Lower lobe of right lung (tissue), 2 donors: ENCODE data around the gene CCDC194. TPM values are rescaled to one million over a fixed set of nuclear protein-coding genes. Genes with fewer than 3 reads are reported as not detected.
"Not testable (repeated sequence)": the region's sequence is repeated elsewhere in the genome, so short reads cannot be mapped to it uniquely, and the experiment has no call there.

Experiments
- ATAC-seq, 2 donors: fragments of 200-7000 bp; cut with Tn5 transposase; one replicate each; pipeline ENCODE4 v1.9.1; 2020 to 2022; ENCODE audit warnings: mild to moderate bottlenecking in 2 of 2, moderate library complexity in 2 of 2
- DNase-seq: peaks from one replicate; pipeline ENCODE4 v3.0.0-alpha.2; 2020
- H3K27ac ChIP-seq: fragments of 200-600 bp; one replicate; pipeline ENCODE4 v1.8.0; 2022
- H3K27me3 ChIP-seq: fragments of 200-600 bp; one replicate; pipeline ENCODE4 v1.8.0; 2022; ENCODE audit warnings: low read depth
- H3K36me3 ChIP-seq: fragments of 200-600 bp; one replicate; pipeline ENCODE4 v1.8.0; 2022; ENCODE audit warnings: mild to moderate bottlenecking
- H3K4me1 ChIP-seq: fragments of 200-600 bp; one replicate; pipeline ENCODE4 v1.8.0; 2022
- H3K4me3 ChIP-seq: fragments of 200-600 bp; one replicate; pipeline ENCODE4 v1.8.0; 2022; ENCODE audit warnings: mild to moderate bottlenecking
- H3K9me3 ChIP-seq: fragments of 200-600 bp; one replicate; pipeline ENCODE4 v1.8.0; 2022
- intact Hi-C: fragments of 100-400 bp; cut with DNase I; formaldehyde crosslinking; loops from one replicate; pipeline ENCODE4 v1.11.0; 2022
- total RNA-seq: library from RNA; stranded (reverse); fragmentation: NEBNext Ultra II Directional; extraction: Animal tissue kit (Norgen Biotek cat#: 25700); gene quantifications from one replicate; pipeline ENCODE4 v1.2.1, GENCODE V29; 2021
- TF ChIP-seq, protein P1 (sequence below): fragments of 200-600 bp; IDR thresholded peaks from one replicate; pipeline ENCODE4 v1.8.0; 2022; ENCODE audit warnings: antibody characterized with exemption, mild to moderate bottlenecking
- donor health status: DM: no; HTN: yes; CAD: no; lungs with severe emphysema.

Gene CCDC194
- total RNA-seq, 1 donor from 2014 or later: 1.5 TPM

DNA sequence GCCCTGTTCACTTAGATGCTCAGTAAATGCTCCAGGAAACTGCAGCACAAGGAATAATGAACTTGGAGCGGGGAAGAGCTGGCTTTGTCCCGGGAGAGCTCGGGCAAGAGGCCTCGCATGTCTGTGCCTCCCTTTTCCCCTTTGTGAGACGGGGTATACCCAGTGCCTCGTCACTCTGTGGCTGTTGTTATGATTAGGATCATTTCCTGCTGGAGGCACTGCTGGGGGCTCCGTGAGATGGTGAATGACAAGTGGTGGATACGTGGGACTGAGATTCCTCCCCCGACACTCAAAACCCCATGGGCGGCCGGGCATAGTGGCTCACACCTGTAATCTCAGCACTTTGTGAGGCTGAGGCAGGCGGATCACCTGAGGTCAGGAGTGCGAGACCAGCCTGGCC, 15.7 kb downstream of the CCDC194 start:
- ATAC-seq (no peak), DNase-seq (no peak)
- Histone ChIP-seq H3K27me3 (peaks cover 3% of the 10 kb centered on the region), H3K9me3 (no peaks in the 10 kb centered on the region), H3K36me3 (no peaks in the 10 kb centered on the region), H3K4me3 (no peak overlapping the region), H3K27ac (no peak overlapping the region), H3K4me1 (peaks cover 31% of the 10 kb centered on the region)
- intact Hi-C loops: no loop called here
- TF ChIP-seq, protein P1, sequence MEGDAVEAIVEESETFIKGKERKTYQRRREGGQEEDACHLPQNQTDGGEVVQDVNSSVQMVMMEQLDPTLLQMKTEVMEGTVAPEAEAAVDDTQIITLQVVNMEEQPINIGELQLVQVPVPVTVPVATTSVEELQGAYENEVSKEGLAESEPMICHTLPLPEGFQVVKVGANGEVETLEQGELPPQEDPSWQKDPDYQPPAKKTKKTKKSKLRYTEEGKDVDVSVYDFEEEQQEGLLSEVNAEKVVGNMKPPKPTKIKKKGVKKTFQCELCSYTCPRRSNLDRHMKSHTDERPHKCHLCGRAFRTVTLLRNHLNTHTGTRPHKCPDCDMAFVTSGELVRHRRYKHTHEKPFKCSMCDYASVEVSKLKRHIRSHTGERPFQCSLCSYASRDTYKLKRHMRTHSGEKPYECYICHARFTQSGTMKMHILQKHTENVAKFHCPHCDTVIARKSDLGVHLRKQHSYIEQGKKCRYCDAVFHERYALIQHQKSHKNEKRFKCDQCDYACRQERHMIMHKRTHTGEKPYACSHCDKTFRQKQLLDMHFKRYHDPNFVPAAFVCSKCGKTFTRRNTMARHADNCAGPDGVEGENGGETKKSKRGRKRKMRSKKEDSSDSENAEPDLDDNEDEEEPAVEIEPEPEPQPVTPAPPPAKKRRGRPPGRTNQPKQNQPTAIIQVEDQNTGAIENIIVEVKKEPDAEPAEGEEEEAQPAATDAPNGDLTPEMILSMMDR: no peak

DNA sequence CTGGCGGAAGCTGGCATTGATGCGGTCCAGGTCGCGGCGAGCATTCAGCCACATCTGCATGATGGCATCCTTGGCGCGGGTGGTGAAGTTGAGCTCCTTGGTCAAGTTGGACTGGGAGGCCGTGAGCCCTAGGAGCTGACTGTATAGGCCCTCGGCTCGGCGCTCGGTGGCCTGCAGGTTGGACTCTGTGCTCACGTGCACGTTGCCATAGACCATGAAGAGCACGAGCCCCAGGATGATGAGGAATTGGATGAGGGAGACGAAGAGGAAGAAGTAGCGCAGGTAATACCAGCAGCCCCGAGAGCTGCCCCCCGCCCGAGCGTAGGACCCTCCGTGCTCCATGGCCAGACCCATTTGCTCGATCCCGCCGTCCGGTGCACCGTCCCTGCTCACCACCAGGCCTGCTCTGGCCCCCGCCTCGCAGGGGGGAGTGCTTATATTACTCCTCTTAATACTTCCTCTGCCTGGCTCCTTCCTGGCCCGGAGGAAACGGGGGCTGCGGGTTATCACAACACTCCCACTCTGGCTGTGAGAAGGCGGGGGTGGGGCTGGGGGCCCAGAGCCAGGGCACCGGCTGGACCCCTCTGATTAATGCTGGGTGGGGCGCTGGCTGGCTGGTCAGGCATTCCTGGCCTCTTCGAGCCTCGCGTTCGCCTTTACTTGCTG, 16.9 kb downstream of the CCDC194 start, which contains the start of gene PLVAP:
TSS of gene PLVAP (minus strand) at position 408 of the 666 bp plus-strand sequence. CDS start at position 354, 54 bp downstream.
- Histone ChIP-seq H3K36me3 (no peaks in the 10 kb centered on the region), H3K4me3 (peak within 1 kb of the TSS; percentile 34), H3K27ac (no peak within 1 kb of the TSS), H3K9me3 (no peaks in the 10 kb centered on the region), H3K27me3 (peaks cover 3% of the 10 kb centered on the region), H3K4me1 (peaks cover 19% of the 10 kb centered on the region)
- ATAC-seq (peak; percentile 60 to 63), DNase-seq (peak; percentile 50)
- intact Hi-C loops: no loop called here
- TF ChIP-seq, protein P1: no peak

DNA sequence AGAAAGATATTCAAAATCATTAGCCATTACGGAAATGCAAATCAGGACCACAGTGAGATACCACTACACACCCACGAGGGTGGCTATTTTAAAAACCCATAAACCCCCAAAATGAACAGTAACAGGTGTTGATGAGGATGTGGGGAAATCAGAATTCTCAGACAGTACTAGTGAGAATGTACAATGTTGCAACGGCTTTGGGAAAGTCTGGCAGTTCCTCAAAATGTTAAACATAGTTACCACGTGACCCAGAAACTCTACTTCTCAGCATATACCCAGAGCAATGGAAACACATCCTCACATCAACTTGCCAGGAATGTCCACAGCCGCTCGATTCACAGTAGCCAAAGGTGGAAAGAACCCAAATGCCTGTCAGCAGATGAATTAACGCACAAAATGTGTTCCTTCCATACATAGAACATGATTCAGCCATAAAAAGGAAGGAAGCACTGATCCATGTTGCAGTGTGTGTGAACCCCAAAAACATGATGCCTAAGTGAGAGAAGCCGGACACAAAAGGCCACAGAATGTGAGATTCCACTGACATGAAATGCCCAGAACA, 23.9 kb downstream of the CCDC194 start:
- peak; percentile 59 to 76 for ATAC-seq
- Histone ChIP-seq H3K9me3 (no peaks in the 10 kb centered on the region), H3K36me3 (no peaks in the 10 kb centered on the region), H3K27ac (no peak overlapping the region), H3K4me1 (peaks cover 5% of the 10 kb centered on the region), H3K27me3 (no peaks in the 10 kb centered on the region), H3K4me3 (no peak overlapping the region)
- TF ChIP-seq, protein P1: no peak
- DNase-seq: no peak
- intact Hi-C loops: no loop called here

DNA sequence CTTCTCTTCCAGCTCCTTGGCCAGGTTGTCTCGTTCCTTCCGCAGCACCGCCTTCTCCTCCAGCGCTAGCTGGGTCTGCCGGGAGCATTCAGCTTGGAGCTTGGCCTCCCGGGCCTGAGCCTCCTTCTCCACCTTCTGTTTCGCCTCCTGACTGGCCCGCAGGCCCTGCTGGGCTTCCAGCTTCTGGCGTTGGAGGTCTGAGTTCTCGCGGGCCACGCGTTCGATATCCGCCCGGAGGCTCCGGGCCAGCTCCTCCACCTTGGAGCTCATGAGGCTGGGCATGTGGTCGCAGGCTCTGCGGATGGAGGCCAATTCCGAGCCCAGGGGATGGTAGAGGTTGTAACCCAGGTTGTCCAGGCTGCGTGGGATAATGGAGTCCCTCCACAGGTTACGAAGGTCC, 28.6 kb downstream of the CCDC194 start:
- H3K27ac ChIP-seq: no peak overlapping the region
- DNase-seq (no peak), ATAC-seq (no peak)
- no peaks in the 10 kb centered on the region for H3K36me3 ChIP-seq
- H3K4me3 ChIP-seq: no peak overlapping the region
- TF ChIP-seq, protein P1: no peak
- peaks cover 3% of the 10 kb centered on the region for H3K4me1 ChIP-seq
- no peaks in the 10 kb centered on the region for H3K9me3 ChIP-seq
- no peaks in the 10 kb centered on the region for H3K27me3 ChIP-seq
- intact Hi-C loops: no loop called here

DNA sequence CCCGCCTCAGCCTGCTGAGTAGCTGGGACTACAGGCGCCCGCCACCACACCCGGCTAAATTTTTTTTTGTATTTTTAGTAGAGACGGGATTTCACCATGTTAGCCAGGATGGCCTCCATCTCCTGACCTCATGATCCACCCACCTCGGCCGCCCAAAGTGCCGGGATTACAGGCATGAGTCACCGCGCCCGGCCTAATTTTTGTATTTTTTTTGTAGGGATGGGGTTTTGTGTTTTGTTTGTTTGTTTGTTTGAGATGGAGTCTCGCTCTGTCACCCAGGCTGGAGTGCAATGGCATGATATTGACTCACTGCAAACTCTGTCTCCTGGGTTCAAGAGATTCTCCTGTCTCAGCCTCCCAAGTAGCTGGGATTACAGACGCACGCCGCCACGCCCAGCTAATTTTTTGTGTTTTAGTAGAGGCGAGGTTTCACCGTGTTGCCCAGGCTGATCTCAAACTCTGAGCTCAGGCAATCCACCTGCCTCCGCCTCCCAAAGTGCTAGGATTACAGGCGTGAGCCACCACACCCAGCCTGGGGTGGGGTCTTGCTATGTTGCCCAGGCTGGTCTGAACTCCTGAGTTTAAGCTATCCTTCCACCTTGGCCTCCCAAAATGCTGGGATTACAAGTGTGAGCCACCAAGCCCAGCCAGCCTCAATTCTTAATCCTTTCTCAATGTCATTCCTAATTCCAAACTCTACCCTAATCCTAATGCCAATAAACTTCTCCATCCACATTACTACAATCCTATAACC, 30.0 kb downstream of the CCDC194 start:
- DNase-seq, H3K9me3 ChIP-seq, H3K27me3 ChIP-seq, H3K36me3 ChIP-seq, ATAC-seq, H3K4me1 ChIP-seq, H3K4me3 ChIP-seq, intact Hi-C loops, H3K27ac ChIP-seq: not testable (repeated sequence)
